Right atrium auricular region (tissue), 2 donors: ENCODE data around the gene TTC23. TPM values are rescaled to one million over a fixed set of nuclear protein-coding genes. Genes with fewer than 3 reads are reported as not detected.
A peak's percentile ranks its signal among the peaks of the same experiment; 100 is the strongest.
"Not testable (repeated sequence)": the region's sequence is repeated elsewhere in the genome, so short reads cannot be mapped to it uniquely, and the experiment has no call there.

Source experiments
- DNase-seq: peaks from one replicate; pipeline ENCODE4 v3.0.0-alpha.2; 2019; ENCODE audit warnings: low spot score
- H3K27ac ChIP-seq, 2 donors: fragments of 200-600 bp; sonication (generic); 1 replicate in 1 of 2; 2 replicates in 1 of 2; pipeline ENCODE4 v1.5.1; 2016 to 2019
- H3K27me3 ChIP-seq, 2 donors: fragments of 200-600 bp; sonication (generic); one replicate each; pipeline versions ENCODE4 v1.5.1 to v1.6.0; 2017 to 2019
- H3K36me3 ChIP-seq: fragments of 200-600 bp; sonication (generic); one replicate; pipeline ENCODE4 v1.5.1; 2016
- H3K4me1 ChIP-seq, 2 donors: fragments of 200-600 bp; sonication (generic); one replicate each; pipeline versions ENCODE4 v1.5.1 to v1.6.0; 2017 to 2019
- H3K4me3 ChIP-seq, 2 donors: fragments of 200-600 bp; sonication (generic); 1 replicate in 1 of 2; 2 replicates in 1 of 2; pipeline ENCODE4 v1.5.1; 2017 to 2019; ENCODE audit warnings: mild to moderate bottlenecking in 1 of 2, moderate library complexity in 1 of 2
- H3K9me3 ChIP-seq, 2 donors: fragments of 200-600 bp; sonication (generic); one replicate each; pipeline ENCODE4 v1.5.1; 2019
- CTCF ChIP-seq, 2 donors: fragments of 200-600 bp; sonication (generic); IDR thresholded peaks; one replicate each; pipeline ENCODE4 v1.5.1; 2019; ENCODE audit warnings: antibody characterized with exemption in 2 of 2
- total RNA-seq, 2 donors: library from RNA; depleted of rRNA; stranded (reverse); fragments of >200 nt; gene quantifications; one replicate each; pipeline ENCODE4 v1.1.0, GENCODE V29; 2016

Gene TTC23
- total RNA-seq, 2 donors from 2014 or later, result 13.6 to 14.6 TPM

DNA sequence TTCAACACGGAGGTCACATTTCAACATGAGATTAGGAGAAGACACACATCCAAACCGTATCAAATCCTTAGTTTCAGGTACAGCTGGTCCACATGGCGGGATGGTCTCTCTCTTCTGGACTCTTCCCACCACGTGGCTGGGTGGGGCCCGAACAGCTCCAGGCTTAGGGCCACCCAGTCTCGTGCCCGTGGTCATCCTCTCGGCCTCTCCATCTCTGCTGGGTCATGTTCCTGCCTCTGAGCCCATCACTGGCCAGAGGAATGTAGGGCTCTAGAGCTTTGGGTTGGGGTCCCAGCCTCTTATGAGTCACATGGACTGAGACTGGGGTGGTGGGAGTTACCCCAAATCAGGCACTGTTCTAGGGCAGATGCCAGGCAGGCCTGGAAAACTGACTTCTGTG, 132.3 kb downstream of the TTC23 start:
- H3K36me3 ChIP-seq, result peaks cover 78% of the 10 kb centered on the region
- no peak overlapping the region for H3K4me3 ChIP-seq
- no peak overlapping the region for H3K27ac ChIP-seq
- no peaks in the 10 kb centered on the region for H3K27me3 ChIP-seq
- no peaks in the 10 kb centered on the region for H3K9me3 ChIP-seq
- DNase-seq, result no peak
- no peak for TF ChIP-seq CTCF (IDR thresholded peaks at IDR 0.05)
- peaks cover 0 to 46% of the 10 kb centered on the region in 2 donors for H3K4me1 ChIP-seq

- no peaks in the 10 kb centered on the region for H3K27me3 ChIP-seq
- no peaks in the 10 kb centered on the region for H3K9me3 ChIP-seq
- H3K27ac ChIP-seq, result peak overlapping the region; percentile 71 to 76
- no peak for TF ChIP-seq CTCF (IDR thresholded peaks at IDR 0.05)
- H3K4me3 ChIP-seq, result no peak overlapping the region
- no peak for DNase-seq
- peaks cover 82% of the 10 kb centered on the region for H3K36me3 ChIP-seq
- H3K4me1 ChIP-seq, result peaks cover 0 to 46% of the 10 kb centered on the region in 2 donors
These were observed 133.8 kb downstream of the TTC23 start for GRCh38 chr15:99115300-99116215.

DNA sequence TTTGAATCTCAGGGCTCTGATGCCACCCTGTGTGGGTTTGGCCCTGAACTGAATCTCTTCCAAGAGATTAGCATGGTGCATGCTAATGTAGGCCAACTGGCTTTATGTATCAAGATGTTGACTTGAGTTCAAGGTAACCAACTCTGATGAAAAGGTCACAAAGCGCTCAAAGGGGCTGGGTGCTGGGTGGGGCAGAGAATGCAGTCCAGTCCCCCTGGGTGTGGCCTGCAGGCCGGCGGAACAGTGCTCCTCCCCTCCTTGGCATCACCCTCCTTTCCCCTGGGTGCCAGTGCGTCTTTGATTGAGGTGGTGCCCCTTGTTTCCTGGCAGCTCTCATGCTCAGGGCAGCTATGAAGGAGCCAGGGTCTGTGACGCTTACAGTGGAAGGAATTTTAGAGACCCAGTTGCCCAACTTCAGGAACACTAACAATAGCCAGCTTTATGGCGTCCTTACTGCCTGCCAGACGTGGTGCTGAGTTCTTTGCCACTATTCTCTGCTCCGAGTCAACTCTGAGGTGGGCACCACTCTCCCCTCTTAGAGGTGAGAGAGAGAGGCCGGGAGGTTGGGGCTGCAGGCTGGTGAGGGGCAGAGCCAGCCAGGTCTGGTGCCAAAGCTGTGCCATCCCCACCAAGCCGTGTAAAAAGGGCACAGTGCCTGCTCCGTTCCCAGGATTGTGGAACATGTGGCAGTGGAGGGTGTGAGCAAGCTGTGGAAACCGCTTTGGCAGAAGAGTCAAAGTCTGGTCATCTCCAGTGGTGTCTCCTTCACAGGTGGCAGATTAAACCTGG, 134.7 kb downstream of the TTC23 start:
- no peak for TF ChIP-seq CTCF (IDR thresholded peaks at IDR 0.05)
- Histone ChIP-seq H3K4me3 (no peak overlapping the region), H3K36me3 (peaks cover 74% of the 10 kb centered on the region), H3K27me3 (no peaks in the 10 kb centered on the region), H3K4me1 (peaks cover 0 to 46% of the 10 kb centered on the region in 2 donors), H3K27ac (peak overlapping the region; percentile 71 to 76), H3K9me3 (no peaks in the 10 kb centered on the region)
- DNase-seq, result no peak

DNA sequence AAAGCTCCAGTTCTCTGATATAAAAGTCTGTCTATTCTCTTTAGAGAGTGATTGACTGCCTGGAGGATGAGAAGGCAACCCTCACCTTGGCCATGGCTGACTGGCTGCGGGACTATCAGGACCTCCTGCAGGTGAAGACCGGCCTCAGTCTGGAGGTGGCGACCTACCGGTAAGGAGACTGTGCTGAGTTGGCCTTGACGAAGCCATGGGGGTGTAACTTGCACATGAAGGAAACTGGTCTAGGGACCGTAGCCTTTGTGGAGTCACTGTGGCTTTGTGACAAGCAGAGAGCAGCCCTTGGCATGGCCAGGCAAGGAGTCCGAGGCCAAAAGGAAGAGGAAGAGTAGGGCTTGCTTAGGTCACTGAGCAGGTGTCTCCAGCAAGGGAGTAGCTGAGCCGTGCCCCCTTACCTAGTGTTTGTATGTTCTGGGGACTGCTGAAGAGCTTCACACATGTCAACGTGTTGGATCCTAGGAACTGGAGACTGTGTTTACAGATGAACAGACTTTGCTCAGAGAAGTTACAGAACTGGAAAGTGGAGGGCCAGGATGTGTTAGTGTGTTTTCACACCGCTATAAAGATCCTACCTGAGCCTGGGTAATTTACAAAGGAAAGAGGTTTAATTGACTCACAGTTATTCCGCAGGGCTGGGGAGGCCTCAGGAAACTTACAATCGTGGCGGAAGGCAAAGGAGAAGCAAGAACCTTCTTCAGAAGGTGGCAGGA, 135.7 kb downstream of the TTC23 start:
- Histone ChIP-seq H3K27me3 (no peaks in the 10 kb centered on the region), H3K4me3 (no peak overlapping the region), H3K9me3 (no peaks in the 10 kb centered on the region), H3K27ac (peak overlapping the region; percentile 71 to 76), H3K4me1 (peaks cover 0 to 46% of the 10 kb centered on the region in 2 donors), H3K36me3 (peaks cover 73% of the 10 kb centered on the region)
- no peak for DNase-seq
- TF ChIP-seq CTCF (IDR thresholded peaks at IDR 0.05), result no peak

GRCh38 chr15:99111641-99112040, 137.7 kb downstream of the TTC23 start:
- Histone ChIP-seq H3K27ac (peak overlapping the region; percentile 32 to 92), H3K36me3 (peaks cover 59% of the 10 kb centered on the region), H3K4me1 (peaks cover 0 to 64% of the 10 kb centered on the region in 2 donors)
- H3K27me3 ChIP-seq, H3K9me3 ChIP-seq, H3K4me3 ChIP-seq, DNase-seq: not testable (repeated sequence)
